HepG2 (cell line): ENCODE measurements around the gene TPRN. TPM values are rescaled to one million over a fixed set of nuclear protein-coding genes. Genes with fewer than 3 reads are reported as not detected.
A peak's percentile ranks its signal among the peaks of the same experiment; 100 is the strongest.

ENCODE experiments used
- ATAC-seq: fragments of 200-7000 bp; cut with Tn5 transposase; 3 replicates; pipeline ENCODE4 v1.9.1; 2020; ENCODE audit warnings: mild to moderate bottlenecking, moderate library complexity
- BruUV-seq: library from RNA; stranded (reverse); fragments of 400-500 nt; replicated peaks from 2 replicates; lab custom pipeline; 2021; lab: Mats Ljungman, UMichigan
- CTCF ChIA-PET: fragments of 300-600 bp; formaldehyde crosslinking; extraction: SDS; loops from one replicate; lab custom pipeline; 2021; ENCODE audit warnings: low total read pairs, inconsistent platforms, low intra/inter-chr PET ratio; lab: Yijun Ruan, JAX
- POLR2A ChIA-PET: fragments of 350-600 bp; sonication (Branson Sonifier 250); formaldehyde crosslinking; loops from one replicate; lab custom pipeline; 2020; ENCODE audit warnings: antibody characterized with exemption, inconsistent platforms; lab: Yijun Ruan, JAX
- DNase-seq: peaks from one replicate; pipeline ENCODE4 v3.0.0-alpha.2; 2015; ENCODE audit warnings: low spot score
- FAIRE-seq: peaks from 3 replicates; lab custom pipeline; 2011; peaks lifted over from hg19 to GRCh38; lab: Jason Lieb, UNC
- H2AFZ ChIP-seq: one replicate; pipeline ENCODE4 v1.6.1; 2011; ENCODE audit warnings: low read length, inconsistent platforms
- H3K27ac ChIP-seq: fragments of 300-600 bp; 3 replicates; pipeline ENCODE4 v1.8.0; 2011; ENCODE audit warnings: mixed run types, mild to moderate bottlenecking, mixed read lengths, low read length, inconsistent platforms; ENCODE audit not compliant: insufficient read depth; ENCODE audit errors: extremely low read length
- H3K27me3 ChIP-seq, 2 experiments: fragments of 200-600 bp in 1 of 2; 2 replicates in 1 of 2; 3 replicates in 1 of 2; pipeline versions ENCODE4 v1.6.0 to v1.8.0; 2011; ENCODE audit warnings: low read length in 2 of 2, mild to moderate bottlenecking in 2 of 2, moderate library complexity in 2 of 2, inconsistent platforms in 1 of 2; ENCODE audit not compliant: insufficient read depth in 2 of 2, control insufficient read depth in 1 of 2
- H3K36me3 ChIP-seq, 2 experiments: fragments of 200-600 bp in 1 of 2; replicated peaks in 1 of 2; 2 replicates in 1 of 2; 3 replicates in 1 of 2; pipeline versions ENCODE4 v1.5.1 to v1.8.0; 2011; ENCODE audit warnings: low read length in 2 of 2, inconsistent platforms in 1 of 2; ENCODE audit not compliant: insufficient read depth in 2 of 2, control insufficient read depth in 1 of 2
- H3K4me1 ChIP-seq: 2 replicates; pipeline ENCODE4 v1.5.1; 2012; ENCODE audit warnings: low read length, inconsistent platforms; ENCODE audit not compliant: insufficient read depth
- H3K4me2 ChIP-seq: 2 replicates; pipeline ENCODE4 v1.6.0; 2011; ENCODE audit warnings: low read depth, low read length, inconsistent platforms
- H3K4me3 ChIP-seq, 3 experiments: fragments of 200-600 bp in 1 of 3; sonication (generic), shearing (Covaris generic) in 1 of 3; replicated peaks in 1 of 3; 2 replicates each; pipeline ENCODE4 v1.5.1; 2011 to 2016; ENCODE audit warnings: low read length in 3 of 3, inconsistent platforms in 2 of 3, low read depth in 2 of 3, mild to moderate bottlenecking in 2 of 3, control low read depth in 1 of 3, mixed read lengths in 1 of 3; ENCODE audit not compliant: insufficient read depth in 1 of 3
- H3K79me2 ChIP-seq: one replicate; pipeline ENCODE4 v1.6.1; 2011; ENCODE audit warnings: low read length, inconsistent platforms; ENCODE audit not compliant: insufficient read depth
- H3K9ac ChIP-seq: 2 replicates; pipeline ENCODE4 v1.6.0; 2011; ENCODE audit warnings: mild to moderate bottlenecking, low read depth, low read length, inconsistent platforms; ENCODE audit not compliant: insufficient read depth
- H3K9me3 ChIP-seq: 2 replicates; pipeline ENCODE4 v1.5.1; 2012; ENCODE audit warnings: mild to moderate bottlenecking, low read length
- H4K20me1 ChIP-seq: 2 replicates; pipeline ENCODE4 v1.6.0; 2011; ENCODE audit warnings: inconsistent platforms, mild to moderate bottlenecking, low read length, moderate library complexity; ENCODE audit not compliant: insufficient read depth
- ATM ChIP-seq: fragments of 450-650 bp; IDR thresholded peaks from 2 replicates; pipeline ENCODE4 v1.7.1; 2017; ENCODE audit warnings: mild to moderate bottlenecking, borderline replicate concordance
- HOXA5 ChIP-seq: sonication (generic); formaldehyde crosslinking; IDR thresholded peaks from 2 replicates; pipeline ENCODE4 v1.4.0; 2020; ENCODE audit warnings: missing genetic modification reagents
- MTF1 ChIP-seq: sonication (generic); formaldehyde crosslinking; IDR thresholded peaks from 2 replicates; pipeline ENCODE4 v1.5.0; 2020; ENCODE audit warnings: missing genetic modification reagents
- POLR2A ChIP-seq, 2 experiments: IDR thresholded peaks; 2 replicates each; pipeline ENCODE4 v1.6.1; 2011; ENCODE audit warnings: low read depth in 2 of 2, low read length in 2 of 2, mild to moderate bottlenecking in 1 of 2, moderate library complexity in 1 of 2; ENCODE audit not compliant: insufficient read depth in 1 of 2
- RXRA ChIP-seq: sonication (generic); formaldehyde crosslinking; IDR thresholded peaks from 2 replicates; pipeline ENCODE4 v1.5.1; 2020; ENCODE audit warnings: missing genetic modification reagents
- SMC3 ChIP-seq: IDR thresholded peaks from 2 replicates; pipeline ENCODE4 v1.6.1; 2011; ENCODE audit warnings: low read length, improper control_type of control experiment
- THAP11 ChIP-seq: IDR thresholded peaks from 2 replicates; pipeline ENCODE4 v1.6.1; 2016; ENCODE audit warnings: missing biosample characterization, missing genetic modification reagents
- UBTF ChIP-seq: sonication (generic); formaldehyde crosslinking; IDR thresholded peaks from 2 replicates; pipeline ENCODE4 v1.4.0; 2020; ENCODE audit warnings: mild to moderate bottlenecking, missing genetic modification reagents
- XRCC5 ChIP-seq: fragments of 200-400 bp; formaldehyde crosslinking; optimal IDR thresholded peaks from 2 replicates; pipeline ENCODE3; 2017; ENCODE audit warnings: mild to moderate bottlenecking, low read length
- ZNF451 ChIP-seq: sonication (generic); formaldehyde crosslinking; IDR thresholded peaks from 2 replicates; pipeline ENCODE4 v1.5.0; 2020; ENCODE audit warnings: mild to moderate bottlenecking, missing genetic modification reagents
- ZNF543 ChIP-seq: sonication (generic); formaldehyde crosslinking; IDR thresholded peaks from 2 replicates; pipeline ENCODE4 v1.4.0; 2020; ENCODE audit warnings: mild to moderate bottlenecking, missing genetic modification reagents
- ZNF75D ChIP-seq: sonication (generic); formaldehyde crosslinking; IDR thresholded peaks from 2 replicates; pipeline ENCODE4 v1.8.1; 2023; ENCODE audit warnings: missing genetic modification reagents, mild to moderate bottlenecking, borderline replicate concordance
- ZNF761 ChIP-seq: sonication (generic); formaldehyde crosslinking; conservative IDR thresholded peaks from 2 replicates; pipeline ENCODE4 v1.4.0; 2020; ENCODE audit warnings: mild to moderate bottlenecking, missing genetic modification reagents
- WGBS: methylation state at CpG from one replicate; pipeline ENCODE4 v1.1.6; 2017; ENCODE audit warnings: low lambda C conversion rate; 5-methylcytosine and 5-hydroxymethylcytosine counted together
- in situ Hi-C: cut with HindIII; loops from 2 replicates; pipeline ENCODE4 v1.10.0; 2017; ENCODE audit warnings: low pct_unique_long_range_greater_than_20kb; ENCODE audit not compliant: extremely low pct_ligation_motif_present
- intact Hi-C: fragments of 100-400 bp; cut with micrococcal nuclease; formaldehyde crosslinking; loops from one replicate; pipeline ENCODE4 v1.10.0; 2022; ENCODE audit not compliant: unreplicated experiment
- polyA plus RNA-seq, 8 experiments: library from polyadenylated mRNA; depleted of rRNA in 3 of 8; stranded (reverse) in 7 of 8; unstranded in 1 of 8; fragments of >200 nt; fragmentation: Illumina TruSeq in 4 of 8; extraction: Trizol in 4 of 8; gene quantifications; 2 replicates each; pipeline versions ENCODE4 v1.2.1 to v1.2.3, GENCODE V29; 2011 to 2016; ENCODE audit warnings: low read depth in 4 of 8, missing spikeins in 1 of 8, mixed read lengths in 1 of 8; ENCODE audit not compliant: insufficient read depth in 1 of 8
- total RNA-seq, 5 experiments: library from RNA; depleted of rRNA; stranded (reverse); fragments of >200 nt; fragmentation: Illumina TruSeq; extraction: Trizol; gene quantifications; 2 replicates each; pipeline ENCODE4 v1.2.3, GENCODE V29; 2016; ENCODE audit warnings: low read depth in 1 of 5
- TF ChIP-seq, protein P1 (sequence below): IDR thresholded peaks from 2 replicates; pipeline ENCODE4 v1.6.1; 2018; ENCODE audit warnings: missing genetic modification reagents
- TF ChIP-seq, protein P2 (sequence below): sonication (generic); formaldehyde crosslinking; IDR thresholded peaks from 2 replicates; pipeline ENCODE4 v1.4.0; 2020; ENCODE audit warnings: missing genetic modification reagents, borderline replicate concordance

TPRN gene
- total and polyA plus RNA-seq, 2 of the 13 experiments (the other 11 are each of a cell fraction or from before 2014, with no cell fraction given) = 10.1 to 19.2 TPM

- Histone ChIP-seq H2AFZ (no peak within 1 kb of the TSS), H3K4me3 (peak within 1 kb of the TSS in 2 of 3 experiments; percentile 62 to 72; a peak in 3 of 6 replicates), H3K9me3 (no peaks in the 10 kb centered on the region), H3K4me1 (peaks cover 82% of the 10 kb centered on the region), H3K27me3 (no peaks in the 10 kb centered on the region; a peak in 1 of 5 replicates), H3K36me3 (no peaks in the 10 kb centered on the region), H3K79me2 (no peaks in the 10 kb centered on the region), H3K4me2 (peak within 1 kb of the TSS; percentile 96), H3K27ac (no peak within 1 kb of the TSS), H4K20me1 (no peaks in the 10 kb centered on the region), H3K9ac (peak within 1 kb of the TSS; percentile 31; the same call in 1 of the 2 replicates)
- BruUV-seq = no TSS peak
- peak; percentile 69 for DNase-seq
- FAIRE-seq = peak; percentile 4
- 0% methylated on average over 3 of the region's 25 CpGs for WGBS
- POLR2A ChIA-PET = interaction anchor here (0.7 to 13.4 kb wide), 15 partner anchors 9 to 109 kb away, joined by 3 to 225 read pairs (median 4); partner anchors contain the start of genes ANAPC2, NDOR1, SSNA1 and TMEM203
- intact Hi-C loops (loop anchor here (2.0 kb wide), 2 partner anchors 38 to 106 kb away; partner anchors contain the start of genes ANAPC2 and SSNA1), in situ Hi-C loops (loop anchor here (5.0 kb wide), 2 partner anchors 40 to 115 kb away; partner anchors contain the start of genes ANAPC2, DPP7 and SSNA1)
- CTCF ChIA-PET = interaction anchor here (0.7 to 1.5 kb wide), 5 partner anchors 9 to 64 kb away, joined by 3 to 16 read pairs (median 3); partner anchors contain the start of genes ANAPC2 and SSNA1
- ATAC-seq = peak; percentile 35
- TF ChIP-seq ATM = no peak
- no peak for TF ChIP-seq ZNF761 (CRISPR knock-in tag)
- TF ChIP-seq THAP11 (CRISPR knock-in tag) = peak; percentile 43; the same call in 1 of the 2 replicates
- TF ChIP-seq, protein P1, sequence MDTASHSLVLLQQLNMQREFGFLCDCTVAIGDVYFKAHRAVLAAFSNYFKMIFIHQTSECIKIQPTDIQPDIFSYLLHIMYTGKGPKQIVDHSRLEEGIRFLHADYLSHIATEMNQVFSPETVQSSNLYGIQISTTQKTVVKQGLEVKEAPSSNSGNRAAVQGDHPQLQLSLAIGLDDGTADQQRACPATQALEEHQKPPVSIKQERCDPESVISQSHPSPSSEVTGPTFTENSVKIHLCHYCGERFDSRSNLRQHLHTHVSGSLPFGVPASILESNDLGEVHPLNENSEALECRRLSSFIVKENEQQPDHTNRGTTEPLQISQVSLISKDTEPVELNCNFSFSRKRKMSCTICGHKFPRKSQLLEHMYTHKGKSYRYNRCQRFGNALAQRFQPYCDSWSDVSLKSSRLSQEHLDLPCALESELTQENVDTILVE = peak; percentile 28; the same call in 1 of the 2 replicates
- TF ChIP-seq RXRA (CRISPR knock-in tag) = peak; percentile 41
- TF ChIP-seq UBTF (CRISPR knock-in tag) = 0 out of 2 replicates have a peak, but pooled peaks have one; percentile 16
- no peak for TF ChIP-seq ZNF75D (CRISPR knock-in tag)
- TF ChIP-seq XRCC5 = peak; percentile 79
- no peak for TF ChIP-seq POLR2A (IDR thresholded peaks at IDR 0.05; ENCODE audit: insufficient read depth in 1 of 2, low read depth in 2 of 2, low read length in 2 of 2)
- no peak for TF ChIP-seq ZNF543 (CRISPR knock-in tag)
- TF ChIP-seq HOXA5 (CRISPR knock-in tag) = no peak; the same call in 1 of the 2 replicates
- no peak for TF ChIP-seq MTF1 (CRISPR knock-in tag)
- TF ChIP-seq SMC3 = peak; percentile 61
- no peak for TF ChIP-seq ZNF451
- TF ChIP-seq, protein P2, sequence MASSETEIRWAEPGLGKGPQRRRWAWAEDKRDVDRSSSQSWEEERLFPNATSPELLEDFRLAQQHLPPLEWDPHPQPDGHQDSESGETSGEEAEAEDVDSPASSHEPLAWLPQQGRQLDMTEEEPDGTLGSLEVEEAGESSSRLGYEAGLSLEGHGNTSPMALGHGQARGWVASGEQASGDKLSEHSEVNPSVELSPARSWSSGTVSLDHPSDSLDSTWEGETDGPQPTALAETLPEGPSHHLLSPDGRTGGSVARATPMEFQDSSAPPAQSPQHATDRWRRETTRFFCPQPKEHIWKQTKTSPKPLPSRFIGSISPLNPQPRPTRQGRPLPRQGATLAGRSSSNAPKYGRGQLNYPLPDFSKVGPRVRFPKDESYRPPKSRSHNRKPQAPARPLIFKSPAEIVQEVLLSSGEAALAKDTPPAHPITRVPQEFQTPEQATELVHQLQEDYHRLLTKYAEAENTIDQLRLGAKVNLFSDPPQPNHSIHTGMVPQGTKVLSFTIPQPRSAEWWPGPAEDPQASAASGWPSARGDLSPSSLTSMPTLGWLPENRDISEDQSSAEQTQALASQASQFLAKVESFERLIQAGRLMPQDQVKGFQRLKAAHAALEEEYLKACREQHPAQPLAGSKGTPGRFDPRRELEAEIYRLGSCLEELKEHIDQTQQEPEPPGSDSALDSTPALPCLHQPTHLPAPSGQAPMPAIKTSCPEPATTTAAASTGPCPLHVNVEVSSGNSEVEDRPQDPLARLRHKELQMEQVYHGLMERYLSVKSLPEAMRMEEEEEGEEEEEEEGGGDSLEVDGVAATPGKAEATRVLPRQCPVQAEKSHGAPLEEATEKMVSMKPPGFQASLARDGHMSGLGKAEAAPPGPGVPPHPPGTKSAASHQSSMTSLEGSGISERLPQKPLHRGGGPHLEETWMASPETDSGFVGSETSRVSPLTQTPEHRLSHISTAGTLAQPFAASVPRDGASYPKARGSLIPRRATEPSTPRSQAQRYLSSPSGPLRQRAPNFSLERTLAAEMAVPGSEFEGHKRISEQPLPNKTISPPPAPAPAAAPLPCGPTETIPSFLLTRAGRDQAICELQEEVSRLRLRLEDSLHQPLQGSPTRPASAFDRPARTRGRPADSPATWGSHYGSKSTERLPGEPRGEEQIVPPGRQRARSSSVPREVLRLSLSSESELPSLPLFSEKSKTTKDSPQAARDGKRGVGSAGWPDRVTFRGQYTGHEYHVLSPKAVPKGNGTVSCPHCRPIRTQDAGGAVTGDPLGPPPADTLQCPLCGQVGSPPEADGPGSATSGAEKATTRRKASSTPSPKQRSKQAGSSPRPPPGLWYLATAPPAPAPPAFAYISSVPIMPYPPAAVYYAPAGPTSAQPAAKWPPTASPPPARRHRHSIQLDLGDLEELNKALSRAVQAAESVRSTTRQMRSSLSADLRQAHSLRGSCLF (CRISPR knock-in tag) = no peak
Measured at GRCh38 chr9:137227054-137227852, 26.7 kb upstream of the TPRN start, which contains the start of gene RNF224. Gene RNF224 (plus strand): TSS chr9:137227502. CDS start chr9:137228336, 834 bp downstream.
